Smooth muscle cell (in vitro differentiated cells): ENCODE data around the gene SAMMSON. TPM values are rescaled to one million over a fixed set of nuclear protein-coding genes. Genes with fewer than 3 reads are reported as not detected.

Source experiments
- DNase-seq: peaks from one replicate; lab custom pipeline; 2025; ENCODE audit not compliant: unreplicated experiment; lab: John Stamatoyannopoulos, UW
- H2AFZ ChIP-seq: fragments of 200-600 bp; sonication (generic); 2 replicates; pipeline ENCODE4 v1.6.0; 2016; ENCODE audit warnings: antibody characterized with exemption, low read depth, mild to moderate bottlenecking
- H3F3A ChIP-seq: fragments of 200-600 bp; sonication (generic); 2 replicates; pipeline ENCODE4 v1.6.0; 2017; ENCODE audit warnings: antibody characterized with exemption, low read depth
- H3K27ac ChIP-seq: fragments of 200-600 bp; sonication (generic); 2 replicates; pipeline ENCODE4 v1.5.1; 2016; ENCODE audit warnings: low read depth, mild to moderate bottlenecking
- H3K27me3 ChIP-seq: fragments of 200-600 bp; sonication (generic); 2 replicates; pipeline ENCODE4 v1.6.1; 2016; ENCODE audit warnings: low read depth, mild to moderate bottlenecking
- H3K36me3 ChIP-seq: fragments of 200-600 bp; sonication (generic); 2 replicates; pipeline ENCODE4 v1.5.1; 2016; ENCODE audit warnings: low read depth
- H3K4me1 ChIP-seq: fragments of 200-600 bp; sonication (generic); 2 replicates; pipeline ENCODE4 v1.5.1; 2016; ENCODE audit warnings: low read depth
- H3K4me2 ChIP-seq: fragments of 200-600 bp; sonication (generic); 2 replicates; pipeline ENCODE4 v1.6.0; 2016; ENCODE audit warnings: mild to moderate bottlenecking
- H3K4me3 ChIP-seq: fragments of 200-600 bp; sonication (generic); 2 replicates; pipeline ENCODE4 v1.5.1; 2016; ENCODE audit warnings: mild to moderate bottlenecking
- H3K79me2 ChIP-seq: fragments of 200-600 bp; sonication (generic); 2 replicates; pipeline ENCODE4 v1.6.0; 2016; ENCODE audit warnings: low read depth, mild to moderate bottlenecking
- H3K9ac ChIP-seq: fragments of 200-600 bp; sonication (generic); 2 replicates; pipeline ENCODE4 v1.6.0; 2016; ENCODE audit warnings: low read depth
- H3K9me3 ChIP-seq: fragments of 200-600 bp; sonication (generic); replicated peaks from 2 replicates; pipeline ENCODE4 v1.5.1; 2016; ENCODE audit warnings: low read depth
- H4K20me1 ChIP-seq: fragments of 200-600 bp; sonication (generic); 2 replicates; pipeline ENCODE4 v1.6.0; 2016; ENCODE audit warnings: low read depth
- CTCF ChIP-seq: fragments of 200-600 bp; sonication (generic); IDR thresholded peaks from 2 replicates; pipeline ENCODE4 v1.5.1; 2017; ENCODE audit warnings: borderline replicate concordance, mild to moderate bottlenecking, antibody characterized with exemption; ENCODE audit not compliant: insufficient read depth, poor library complexity, severe bottlenecking
- WGBS: methylation state at CpG from one replicate; pipeline ENCODE4 v1.1.7; 2016; ENCODE audit warnings: low lambda C conversion rate; 5-methylcytosine and 5-hydroxymethylcytosine counted together
- polyA plus RNA-seq: library from polyadenylated mRNA; unstranded; fragments of >200 nt; fragmentation: Nextera tagmentation; extraction: Ambion mirVana; gene quantifications from 2 replicates; pipeline ENCODE4 v1.2.1, GENCODE V29; 2016
- total RNA-seq: library from RNA; depleted of rRNA; stranded (reverse); fragments of >200 nt; gene quantifications from 2 replicates; pipeline ENCODE4 v1.2.3, GENCODE V29; 2014

SAMMSON gene
- total and polyA plus RNA-seq, 2 experiments from 2014 or later = not detected

- no peak overlapping the region for H2AFZ ChIP-seq
- H3K4me3 ChIP-seq = no peak overlapping the region
- no peak for DNase-seq
- no peak overlapping the region for H3K9ac ChIP-seq
- no peaks in the 10 kb centered on the region for H3K79me2 ChIP-seq
- H4K20me1 ChIP-seq = no peaks in the 10 kb centered on the region
- H3K36me3 ChIP-seq = no peaks in the 10 kb centered on the region
- peaks cover 16% of the 10 kb centered on the region for H3K27me3 ChIP-seq
- no peaks in the 10 kb centered on the region for H3F3A ChIP-seq
- WGBS = 87% methylated on average over 1 of the region's 1 CpG
- H3K27ac ChIP-seq = no peak overlapping the region
- H3K4me1 ChIP-seq = no peaks in the 10 kb centered on the region
- H3K4me2 ChIP-seq = no peak overlapping the region
- TF ChIP-seq CTCF = no peak
- no peaks in the 10 kb centered on the region for H3K9me3 ChIP-seq
These were observed 114.9 kb downstream of the SAMMSON start for GRCh38 chr3:70114431-70114830.

DNA sequence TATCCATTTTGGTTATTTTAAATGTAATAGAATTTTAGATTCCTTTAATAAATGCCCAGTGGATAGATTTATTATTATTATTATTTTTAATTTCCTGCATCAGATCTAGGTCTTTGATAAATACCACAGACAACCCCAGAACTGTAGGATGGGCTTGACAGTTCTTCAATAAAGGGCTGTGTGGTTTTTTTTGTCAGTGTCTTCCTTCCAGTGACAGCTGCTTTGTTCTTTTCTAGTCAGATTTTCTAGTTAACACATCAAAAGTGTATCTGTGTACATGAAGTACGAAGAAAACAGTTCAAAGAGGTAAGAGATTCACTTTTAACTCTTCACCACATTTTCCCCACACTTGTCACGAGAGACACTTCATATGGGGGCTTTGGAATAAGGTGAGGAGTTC lies 120.3 kb downstream of the SAMMSON start:
- no peak overlapping the region for H3K27ac ChIP-seq
- H3K9ac ChIP-seq = no peak overlapping the region
- H3K27me3 ChIP-seq = peaks cover 8% of the 10 kb centered on the region
- TF ChIP-seq CTCF = no peak
- WGBS = 90% methylated on average over 2 of the region's 2 CpGs
- H3F3A ChIP-seq = no peaks in the 10 kb centered on the region
- H3K9me3 ChIP-seq = no peaks in the 10 kb centered on the region
- H3K79me2 ChIP-seq = no peaks in the 10 kb centered on the region
- no peak overlapping the region for H3K4me2 ChIP-seq
- DNase-seq = no peak
- H2AFZ ChIP-seq = no peak overlapping the region
- H3K36me3 ChIP-seq = no peaks in the 10 kb centered on the region
- H4K20me1 ChIP-seq = no peaks in the 10 kb centered on the region
- H3K4me3 ChIP-seq = no peak overlapping the region
- H3K4me1 ChIP-seq = no peaks in the 10 kb centered on the region
